Measurements from ENCODE around the gene ZPBP2. TPM values are rescaled to one million over a fixed set of nuclear protein-coding genes. Genes with fewer than 3 reads are reported as not detected.
"Not testable (repeated sequence)": the region's sequence is repeated elsewhere in the genome, so short reads cannot be mapped to it uniquely, and the experiment has no call there.

ZPBP2 gene
- total and polyA plus RNA-seq, 2 of the 13 experiments (the other 11 are each of a cell fraction or from before 2014, with no cell fraction given), result not detected

GRCh38 chr17:39855911-39856649 lies 11.9 kb upstream of the ZPBP2 start:
- H3K4me2 ChIP-seq (ENCODE audit: low read depth, low read length); FAIRE-seq; H3K9ac ChIP-seq (ENCODE audit: insufficient read depth, low read depth, low read length); BruUV-seq (replicated peaks); in situ Hi-C loops (cut with HindIII; ENCODE audit: extremely low pct_ligation_motif_present, low pct_unique_long_range_greater_than_20kb); H3K4me1 ChIP-seq (ENCODE audit: insufficient read depth, low read length); H3K79me2 ChIP-seq (ENCODE audit: insufficient read depth, low read length); POLR2A ChIA-PET; ATAC-seq; CTCF ChIA-PET (ENCODE audit: low intra/inter-chr PET ratio, low total read pairs); DNase-seq (ENCODE audit: low spot score); H3K9me3 ChIP-seq (ENCODE audit: low read length); H2AFZ ChIP-seq (ENCODE audit: low read length); H3K36me3 ChIP-seq (replicated peaks in 1 of 2; ENCODE audit: control insufficient read depth in 1 of 2, insufficient read depth in 2 of 2, low read length in 2 of 2); H3K4me3 ChIP-seq (replicated peaks in 1 of 3; ENCODE audit: insufficient read depth in 1 of 3, low read depth in 2 of 3, low read length in 3 of 3); H3K27ac ChIP-seq (ENCODE audit: extremely low read length, insufficient read depth, low read length); H3K27me3 ChIP-seq (ENCODE audit: control insufficient read depth in 1 of 2, insufficient read depth in 2 of 2, low read length in 2 of 2); intact Hi-C loops (cut with micrococcal nuclease; ENCODE audit: unreplicated experiment); H4K20me1 ChIP-seq (ENCODE audit: insufficient read depth, low read length): not testable (repeated sequence)
- 34% methylated on average over 9 of the region's 9 CpGs for WGBS (ENCODE audit: low lambda C conversion rate)

- BruUV-seq (replicated peaks), result no TSS peak
- CTCF ChIA-PET (ENCODE audit: low intra/inter-chr PET ratio, low total read pairs), result no interaction called here
- no peak overlapping the region for H3K4me3 ChIP-seq (replicated peaks in 1 of 3; ENCODE audit: insufficient read depth in 1 of 3, low read depth in 2 of 3, low read length in 3 of 3)
- DNase-seq (ENCODE audit: low spot score), result no peak
- 19% methylated on average over 5 of the region's 5 CpGs for WGBS (ENCODE audit: low lambda C conversion rate)
- in situ Hi-C loops (cut with HindIII; ENCODE audit: extremely low pct_ligation_motif_present, low pct_unique_long_range_greater_than_20kb), result no loop called here
- H3K4me2 ChIP-seq (ENCODE audit: low read depth, low read length), result no peak overlapping the region
- H2AFZ ChIP-seq (ENCODE audit: low read length), result no peak overlapping the region
- POLR2A ChIA-PET, result no interaction called here
- no peaks in the 10 kb centered on the region for H3K79me2 ChIP-seq (ENCODE audit: insufficient read depth, low read length)
- H3K36me3 ChIP-seq (replicated peaks in 1 of 2; ENCODE audit: control insufficient read depth in 1 of 2, insufficient read depth in 2 of 2, low read length in 2 of 2), result no peaks in the 10 kb centered on the region
- H3K27ac ChIP-seq (ENCODE audit: extremely low read length, insufficient read depth, low read length), result no peak overlapping the region
- peaks cover 4 to 37% of the 10 kb centered on the region in 2 experiments for H3K27me3 ChIP-seq (ENCODE audit: control insufficient read depth in 1 of 2, insufficient read depth in 2 of 2, low read length in 2 of 2)
- ATAC-seq, result no peak
- no peaks in the 10 kb centered on the region for H3K9me3 ChIP-seq (ENCODE audit: low read length)
- intact Hi-C loops (cut with micrococcal nuclease; ENCODE audit: unreplicated experiment), result loop anchor here (10.0 kb wide), 1 partner anchor 86 kb away; no protein-coding TSS in a partner anchor
- H4K20me1 ChIP-seq (ENCODE audit: insufficient read depth, low read length), result no peaks in the 10 kb centered on the region
- no peak for FAIRE-seq
- no peak overlapping the region for H3K9ac ChIP-seq (ENCODE audit: insufficient read depth, low read depth, low read length)
- H3K4me1 ChIP-seq (ENCODE audit: insufficient read depth, low read length), result peaks cover 5% of the 10 kb centered on the region
- TF ChIP-seq RORA (CRISPR knock-in tag; IDR thresholded peaks at IDR 0.05), result no peak
- TF ChIP-seq ZBTB33 (CRISPR knock-in tag; IDR thresholded peaks at IDR 0.05), result no peak
- TF ChIP-seq ZBTB40 (IDR thresholded peaks at IDR 0.05), result no peak
- TF ChIP-seq ZBTB40 (CRISPR knock-in tag; IDR thresholded peaks at IDR 0.05), result no peak
- TF ChIP-seq HNRNPK (IDR thresholded peaks at IDR 0.05; ENCODE audit: low read depth, low read length, poor library complexity, severe bottlenecking), result no peak
- TF ChIP-seq RBFOX2 (IDR thresholded peaks at IDR 0.05; ENCODE audit: low read depth, low read length), result no peak
These were observed 6.8 kb upstream of the ZPBP2 start for GRCh38 chr17:39861235-39861634.
